ENCODE measurements around the gene TEKT5.

- no peak for TF ChIP-seq CTCF (IDR thresholded peaks at IDR 0.05; ENCODE audit: low read depth, low read length)
- TF ChIP-seq EZH2phosphoT487 (IDR thresholded peaks at IDR 0.05; ENCODE audit: low read depth), result no peak
Measured at GRCh38 chr16:10688291-10688690, 6.4 kb downstream of the TEKT5 start.
